ENCODE results near the gene EN1.

- TF ChIP-seq CTCF (IDR thresholded peaks at IDR 0.05) (no peak), EP300 (IDR thresholded peaks at IDR 0.05) (no peak)
Observed at GRCh38 chr2:118864207-118864606, 16.8 kb upstream of the EN1 start.

Data from gastroesophageal sphincter (tissue), 3 donors.